NCI-H2227 (cell line): ENCODE measurements around the gene UGT2B7.
"Not testable (repeated sequence)": the region's sequence is repeated elsewhere in the genome, so short reads cannot be mapped to it uniquely, and the experiment has no call there.

Experiments used
- DNase-seq: peaks from one replicate; lab custom pipeline; 2025; ENCODE audit not compliant: unreplicated experiment; lab: John Stamatoyannopoulos, UW

Gene UGT2B7

GRCh38 chr4:69096111-69096656, at the start of gene UGT2B7:
TSS of gene UGT2B7 (plus strand) at chr4:69096474. CDS start at chr4:69096521, 47 bp downstream.
- no peak for DNase-seq

DNA sequence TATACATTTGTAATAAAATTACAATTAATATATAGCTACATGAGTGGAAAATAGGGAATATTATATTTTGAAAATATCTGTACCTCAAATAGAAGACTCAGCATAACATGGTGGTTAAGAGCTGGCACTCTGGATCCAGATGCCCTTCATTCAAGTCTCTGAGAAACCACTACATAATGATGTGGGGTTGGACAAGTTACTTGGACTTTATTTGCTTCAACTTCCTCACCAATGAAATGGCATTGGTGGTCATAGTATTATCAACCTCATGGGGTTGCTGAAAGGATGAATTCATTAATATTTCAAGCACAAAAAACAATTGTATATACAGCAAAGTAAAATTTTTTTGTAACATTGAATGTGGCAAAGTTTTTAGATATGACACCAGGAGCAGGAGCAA, 46.4 kb upstream of the UGT2B7 start:
- DNase-seq = no peak

- not testable (repeated sequence) for DNase-seq
Measured at GRCh38 chr4:69050853-69051575, 45.3 kb upstream of the UGT2B7 start.

DNA sequence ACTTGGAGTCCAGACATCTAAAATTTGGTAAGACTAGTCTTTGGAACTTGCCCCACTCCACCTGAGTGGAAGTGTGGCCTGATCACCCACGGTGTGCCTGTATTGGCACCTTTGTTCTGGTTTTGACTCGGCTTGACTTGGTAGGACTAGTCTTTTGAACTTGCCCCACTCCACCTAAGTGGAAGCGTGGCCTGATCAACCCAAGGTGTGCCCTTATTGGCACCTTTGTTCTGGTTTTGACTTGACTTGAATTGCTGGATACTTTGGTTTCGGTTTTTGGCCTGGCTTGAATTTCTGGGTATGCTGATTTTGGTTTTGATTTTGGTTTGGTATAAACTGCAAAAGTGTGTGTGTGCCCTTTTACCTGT, 44.7 kb upstream of the UGT2B7 start:
- DNase-seq = no peak

DNA sequence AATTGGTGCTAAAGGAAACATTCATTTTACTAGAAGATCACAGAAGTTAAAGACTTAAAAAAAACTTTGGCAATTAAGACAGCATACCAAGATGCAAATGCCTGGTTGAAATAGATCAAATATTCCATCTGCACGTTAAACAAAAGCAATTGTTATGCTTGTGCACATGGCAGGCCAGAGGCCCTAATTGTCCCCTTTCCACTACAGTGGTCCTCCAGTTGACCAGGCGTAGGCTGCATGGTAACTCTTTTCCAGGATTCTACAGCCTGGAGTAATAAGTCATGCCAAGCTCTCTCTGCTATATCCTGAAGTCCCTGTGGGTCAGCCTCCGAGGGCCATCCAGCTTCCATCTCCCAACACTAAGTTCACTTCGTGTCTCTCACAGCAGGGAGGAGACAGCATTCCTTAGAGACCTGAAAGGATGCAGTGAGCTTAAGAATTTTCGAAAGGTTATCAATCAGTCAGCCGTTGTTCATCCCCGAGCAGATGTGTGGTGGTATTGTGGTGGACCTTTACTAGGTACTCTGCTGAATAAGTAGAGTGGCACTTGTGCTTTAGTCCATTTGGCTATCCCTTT, 42.9 kb upstream of the UGT2B7 start:
- DNase-seq = not testable (repeated sequence)

GRCh38 chr4:69054033-69054432, 42.2 kb upstream of the UGT2B7 start:
- DNase-seq = not testable (repeated sequence)

- DNase-seq = no peak
Measured at GRCh38 chr4:69054578-69055200, 41.6 kb upstream of the UGT2B7 start.

- DNase-seq = no peak
Measured at GRCh38 chr4:69056150-69056549, 40.1 kb upstream of the UGT2B7 start.

DNA sequence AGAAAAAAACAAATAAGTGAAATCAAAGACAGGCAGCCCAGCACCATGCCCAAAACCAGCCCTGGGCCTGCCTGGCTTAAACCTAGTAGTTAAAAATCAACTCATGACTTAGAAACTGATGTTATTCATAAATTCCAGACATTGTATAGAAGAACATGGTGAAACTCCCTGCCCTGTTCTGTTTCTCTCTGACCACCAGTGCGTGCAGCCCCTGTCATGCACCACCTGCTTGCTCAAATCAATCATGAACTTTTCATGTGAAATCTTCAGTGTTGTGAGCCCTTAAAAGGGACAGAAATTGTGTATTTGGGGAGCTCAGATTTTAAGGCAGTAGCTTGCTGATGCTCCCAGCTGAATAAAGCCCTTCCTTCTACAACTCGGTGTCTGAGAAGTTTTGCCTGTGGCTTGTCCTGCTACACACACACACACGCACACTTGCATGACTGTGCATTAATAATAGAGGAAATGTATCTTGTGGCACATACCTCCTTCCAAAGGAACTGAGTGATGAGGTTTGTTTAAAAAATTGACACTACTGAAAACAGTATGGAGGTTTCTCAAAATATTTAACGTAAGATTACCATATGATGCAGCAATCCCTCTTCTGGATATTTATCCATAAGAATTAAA, 39.2 kb upstream of the UGT2B7 start:
- no peak for DNase-seq

DNA sequence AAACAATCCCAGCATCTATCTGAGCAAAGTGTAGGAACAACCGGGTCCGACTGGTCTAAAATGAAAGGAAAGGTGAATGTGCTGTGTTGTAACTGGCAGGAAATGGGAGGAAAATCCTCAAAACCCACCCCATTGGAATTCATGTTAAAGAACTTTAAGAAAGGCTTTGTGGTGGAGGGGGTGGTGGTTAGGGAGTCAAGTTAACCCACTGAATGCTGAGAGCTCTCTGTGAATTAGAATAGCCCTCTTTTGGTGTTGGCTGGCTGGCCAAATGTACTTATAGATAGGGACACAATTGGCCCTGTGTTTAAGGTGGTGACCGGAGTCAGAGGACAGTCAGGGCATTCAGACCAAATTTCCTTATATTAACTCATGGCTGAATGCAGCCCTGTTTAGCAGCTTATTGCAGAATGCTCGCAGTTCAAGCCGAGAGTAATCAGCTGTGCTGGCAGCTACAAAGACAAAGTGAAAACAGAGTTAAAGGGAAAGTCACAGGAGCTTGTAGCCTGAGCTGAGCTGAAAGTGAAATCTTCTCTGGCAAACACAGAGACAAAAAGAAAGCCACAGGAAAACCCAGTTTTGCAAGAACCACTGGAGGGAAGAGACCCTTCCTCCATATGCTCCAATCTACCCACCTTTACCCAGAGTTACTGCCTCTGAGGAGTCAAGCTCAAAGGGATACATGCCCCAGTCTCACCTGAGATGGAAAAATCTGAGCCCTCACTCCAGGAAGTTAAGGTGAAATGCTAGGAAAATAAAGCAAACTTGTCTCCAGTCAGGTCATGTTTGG, 38.5 kb upstream of the UGT2B7 start:
- DNase-seq = no peak

DNA sequence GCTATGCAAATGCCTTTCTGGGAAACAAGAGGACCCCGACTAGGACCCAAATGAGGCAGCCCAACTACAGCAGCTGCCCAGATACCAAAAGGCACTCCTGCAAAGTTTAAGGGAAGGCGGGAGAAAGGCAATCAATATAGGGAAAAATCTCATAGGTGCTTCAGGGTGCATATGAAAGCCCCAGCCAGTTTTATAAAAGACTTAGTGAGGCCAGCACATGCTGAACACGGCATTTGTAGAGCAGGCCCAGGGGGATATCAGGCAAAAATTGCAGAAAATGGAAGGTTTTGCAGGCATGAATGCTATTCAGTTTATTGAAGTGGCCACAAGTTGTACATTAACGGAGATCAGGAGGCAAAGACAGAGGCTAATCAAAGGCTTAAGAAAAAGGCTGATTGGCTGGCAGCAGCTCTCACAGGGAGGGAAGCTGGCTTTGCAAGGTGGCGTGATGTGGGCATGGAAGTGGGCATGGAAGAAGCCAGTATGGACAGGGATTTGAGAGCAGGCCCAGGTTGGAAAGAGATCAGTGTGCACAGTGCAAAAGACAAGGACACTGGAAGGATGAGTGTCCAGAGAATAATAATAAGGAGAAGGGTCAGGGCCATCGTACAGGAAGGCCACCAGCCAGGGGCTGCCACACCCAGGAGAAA, 37.7 kb upstream of the UGT2B7 start:
- DNase-seq = no peak

DNA sequence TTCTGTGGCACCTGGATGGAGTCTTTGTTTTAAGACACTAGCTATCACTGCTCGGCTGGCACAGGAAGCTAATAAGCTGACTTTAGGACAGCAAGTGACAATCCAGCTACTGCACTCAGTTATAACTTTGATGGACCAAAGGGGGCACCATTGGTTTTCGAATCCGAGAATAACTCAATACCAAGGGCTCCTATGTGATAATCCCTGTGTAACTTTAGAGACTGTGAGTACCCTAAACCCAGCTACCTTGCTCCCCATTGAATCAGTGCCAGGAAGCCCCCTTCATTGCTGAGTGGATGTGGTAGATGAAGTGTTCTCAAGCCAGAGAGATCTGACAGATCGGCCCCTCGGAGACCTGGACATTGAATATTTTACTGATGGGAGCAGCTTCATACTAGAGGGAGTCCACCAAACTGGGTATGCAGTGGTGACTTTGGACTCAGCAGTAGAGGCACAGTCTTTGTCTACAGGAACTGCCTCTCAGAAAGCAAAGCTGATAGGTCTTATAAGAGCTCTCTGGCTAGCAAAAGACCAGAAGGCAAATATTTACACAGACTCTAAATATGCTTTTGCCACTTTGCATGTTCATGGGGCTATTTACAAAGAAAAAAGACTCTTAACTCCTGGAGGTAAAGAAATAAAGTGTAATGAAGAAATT, 35.5 kb upstream of the UGT2B7 start:
- no peak for DNase-seq

DNA sequence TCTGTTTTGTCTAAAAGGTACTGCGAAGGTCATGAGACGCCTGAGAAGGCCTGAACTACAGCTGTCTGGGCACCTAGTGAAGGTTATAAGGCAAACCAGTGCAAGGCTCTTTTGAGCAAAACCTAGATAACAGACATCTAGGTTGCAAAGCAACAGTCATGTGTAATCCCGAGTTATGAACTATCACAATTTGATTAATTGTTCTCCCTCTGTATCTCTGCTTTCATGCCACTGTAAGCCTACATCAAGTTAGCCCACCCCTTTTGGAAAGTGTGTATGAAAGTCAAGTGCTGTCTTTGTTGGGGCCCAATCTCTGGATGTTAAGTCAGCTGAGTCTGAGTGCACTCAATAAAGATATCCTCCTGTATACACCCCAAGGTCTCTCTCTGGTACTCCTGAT, 31.9 kb upstream of the UGT2B7 start:
- no peak for DNase-seq

- no peak for DNase-seq
Measured at GRCh38 chr4:69066945-69067344, 29.3 kb upstream of the UGT2B7 start.

DNA sequence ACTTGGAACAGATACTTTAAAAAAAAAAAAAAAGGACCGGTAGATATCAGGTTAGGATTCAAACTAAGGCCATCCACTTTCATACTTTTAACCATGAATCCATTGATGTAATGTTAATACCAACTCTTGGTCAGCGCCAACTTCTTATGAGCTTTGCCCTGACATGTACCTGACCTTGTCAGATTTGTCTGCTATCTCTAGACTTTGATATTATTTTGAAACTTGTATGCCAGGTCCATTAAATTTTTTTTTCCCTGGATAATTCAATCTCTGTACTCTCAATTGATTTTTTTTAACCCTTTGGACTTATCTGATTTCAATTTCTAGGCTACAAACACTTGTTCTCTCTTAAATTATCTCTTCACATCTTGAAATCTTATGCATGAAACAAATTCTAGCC, 27.2 kb upstream of the UGT2B7 start:
- no peak for DNase-seq

DNA sequence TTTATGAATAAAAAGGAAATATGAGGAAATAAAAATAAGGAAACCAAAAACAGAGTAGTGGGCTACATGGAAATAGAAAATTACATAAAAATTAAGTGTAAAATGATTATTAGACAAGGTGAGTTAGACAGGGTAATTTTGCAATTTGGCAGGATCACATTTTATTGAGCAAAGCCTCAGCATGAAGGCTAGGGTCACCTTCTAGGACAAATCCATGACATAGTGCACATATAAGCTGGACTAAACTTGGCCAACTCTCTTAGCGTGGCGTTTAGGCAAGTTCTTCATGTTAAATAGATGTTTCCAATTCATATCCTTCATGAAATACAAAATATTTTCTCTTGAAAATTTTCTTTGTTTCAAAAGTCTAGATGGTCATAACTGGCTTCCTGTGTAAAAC, 25.7 kb upstream of the UGT2B7 start:
- DNase-seq = no peak

DNA sequence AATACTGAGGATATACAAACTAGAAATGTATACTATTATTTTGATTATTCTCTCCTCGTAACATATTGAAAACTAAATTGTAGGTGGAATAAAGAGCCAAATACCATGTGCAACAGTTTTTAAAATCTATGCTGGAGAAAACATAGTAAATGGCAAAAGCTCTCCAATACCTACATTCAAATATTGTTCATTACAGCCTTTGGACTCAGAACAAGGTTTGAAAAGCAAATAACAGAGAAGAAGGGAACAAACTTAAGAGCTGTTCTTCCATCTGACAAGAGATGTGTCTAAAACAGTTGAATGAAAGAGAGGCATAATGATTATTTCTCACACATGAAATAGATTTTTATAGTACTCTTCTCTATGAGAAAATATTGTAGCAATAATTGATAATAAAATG, 25.0 kb upstream of the UGT2B7 start:
- DNase-seq = no peak

GRCh38 chr4:69073375-69073774, 22.9 kb upstream of the UGT2B7 start:
- no peak for DNase-seq

- DNase-seq = no peak
Measured at GRCh38 chr4:69075061-69075792, 21.0 kb upstream of the UGT2B7 start.
